Smooth muscle cell of the umbilical artery (primary cell): ENCODE data around the gene STEAP2. TPM values are rescaled to one million over a fixed set of nuclear protein-coding genes. Genes with fewer than 3 reads are reported as not detected.

Experiments used
- total RNA-seq: library from RNA; depleted of rRNA; stranded (reverse); fragments of >200 nt; gene quantifications from 2 replicates; pipeline ENCODE4 v1.2.3, GENCODE V29; 2014

The STEAP2 gene
- 9.2 and 18.3 TPM in 2 replicates for total RNA-seq

DNA sequence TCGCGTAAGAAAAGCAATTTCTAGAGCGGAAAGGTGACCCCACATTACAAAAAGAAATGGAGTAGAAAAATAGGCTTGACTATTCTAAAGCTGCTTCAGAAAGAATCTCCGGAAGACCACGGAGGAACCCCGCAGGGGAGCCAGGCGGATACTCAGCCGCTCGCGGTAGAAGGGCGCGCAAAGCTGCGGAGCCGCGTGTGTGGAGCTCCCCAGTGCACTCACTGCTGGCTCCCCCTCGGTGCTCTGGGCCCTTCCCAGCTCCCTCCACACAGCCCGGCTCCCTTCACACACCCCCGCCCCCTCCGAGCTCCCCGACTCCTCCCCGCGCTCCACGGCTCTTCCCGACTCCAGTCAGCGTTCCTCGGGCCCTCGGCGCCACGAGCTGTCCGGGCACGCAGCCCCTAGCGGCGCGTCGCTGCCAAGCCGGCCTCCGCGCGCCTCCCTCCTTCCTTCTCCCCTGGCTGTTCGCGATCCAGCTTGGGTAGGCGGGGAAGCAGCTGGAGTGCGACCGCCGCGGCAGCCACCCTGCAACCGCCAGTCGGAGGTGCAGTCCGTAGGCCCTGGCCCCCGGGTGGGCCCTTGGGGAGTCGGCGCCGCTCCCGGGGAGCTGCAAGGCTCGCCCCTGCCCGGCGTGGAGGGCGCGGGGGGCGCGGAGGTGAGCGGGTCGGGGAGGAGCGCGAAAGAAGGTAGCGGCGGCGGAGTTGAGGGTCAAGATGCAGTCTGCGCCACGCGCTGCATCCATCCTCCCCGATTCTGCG lies at the start of gene STEAP2:
STEAP2 (plus strand) TSS at position 350 of the 758 bp plus-strand sequence. CDS start 13,343 bp downstream, outside the sequence.

DNA sequence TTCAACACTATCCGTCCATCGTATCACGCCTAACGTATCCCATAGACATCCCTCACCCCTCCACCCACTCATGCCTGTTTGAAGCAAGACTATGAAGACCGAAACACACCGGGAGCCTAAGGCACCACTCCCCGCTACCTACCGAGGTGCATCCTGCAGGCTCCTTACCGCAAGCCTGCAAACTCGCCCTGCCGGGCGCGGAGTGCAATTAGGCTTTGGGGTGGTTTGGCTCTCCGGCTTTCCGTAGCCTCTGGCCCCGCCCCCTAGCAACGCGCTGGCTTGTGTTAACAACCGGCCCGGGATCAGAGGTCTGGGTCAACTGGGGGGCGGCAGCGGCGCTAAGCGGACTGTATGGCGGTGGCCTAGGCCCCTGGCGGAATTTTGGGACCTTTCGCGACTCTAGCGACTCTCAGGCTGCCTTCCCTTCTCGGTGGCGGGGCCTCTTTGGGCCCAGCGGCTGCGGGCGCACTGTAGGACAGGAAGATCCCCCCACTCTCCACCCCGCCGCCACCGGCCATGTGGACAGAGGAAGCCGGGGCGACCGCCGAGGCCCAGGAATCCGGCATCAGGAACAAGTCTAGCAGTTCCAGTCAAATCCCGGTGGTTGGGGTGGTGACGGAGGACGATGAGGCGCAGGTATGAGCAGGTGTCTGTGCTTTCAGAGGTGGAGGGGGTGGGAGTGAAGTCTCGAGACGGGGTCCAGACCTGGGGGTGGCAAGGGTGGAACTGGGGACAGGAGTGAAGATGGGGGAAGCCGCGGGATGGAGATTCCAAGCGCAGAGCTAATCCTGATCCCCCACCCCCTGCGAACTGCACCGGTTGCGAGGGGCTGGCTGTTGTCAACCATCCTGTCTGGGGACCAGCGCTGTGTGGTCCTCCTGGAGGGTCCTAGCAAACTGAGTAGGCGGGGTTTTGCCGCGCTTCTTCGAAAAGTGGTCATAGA lies 33.6 kb downstream of the STEAP2 start, which contains the start of gene CFAP69:
CFAP69 (plus strand) TSS at position 266 of the 943 bp plus-strand sequence; CDS start at position 517, 251 bp downstream.

Other genes with a start within 250 kb of the STEAP2 start
- 12.5 and 20.5 TPM in 2 replicates for gene STEAP1, start 57.3 kb upstream of the STEAP2 start, total RNA-seq
- 5.0 and 5.3 TPM in 2 replicates for gene CFAP69, start 33.4 kb downstream of the STEAP2 start, total RNA-seq
- 0.05 TPM in 1 of 2 replicates, not detected in the other for gene FAM237B, start 109.6 kb downstream of the STEAP2 start, total RNA-seq
- gene GTPBP10, start 135.0 kb downstream of the STEAP2 start, total RNA-seq = 16.9 and 22.6 TPM in 2 replicates
- 45.7 and 60.8 TPM in 2 replicates for gene CLDN12, start 191.7 kb downstream of the STEAP2 start, total RNA-seq